HCT116 (cell line): ENCODE results near the gene NEURL1B. TPM values are rescaled to one million over a fixed set of nuclear protein-coding genes. Genes with fewer than 3 reads are reported as not detected.

Experiments used
- ATAC-seq: fragments of 200-7000 bp; cut with Tn5 transposase; 2 replicates; pipeline ENCODE4 v1.9.1; 2020; ENCODE audit warnings: mild to moderate bottlenecking, moderate library complexity
- BruUV-seq: library from RNA; stranded (reverse); fragments of 400-500 nt; replicated peaks from 2 replicates; lab custom pipeline; 2021; lab: Mats Ljungman, UMichigan
- CTCF ChIA-PET: fragments of 300-600 bp; sonication (Branson Sonifier 250); formaldehyde crosslinking; loops from one replicate; lab custom pipeline; 2021; ENCODE audit warnings: antibody characterized with exemption; lab: Charles Lee
- POLR2A ChIA-PET: fragments of 300-600, 350-600 bp; sonication (Branson Sonifier 250); formaldehyde crosslinking; loops from one replicate; lab custom pipeline; 2021; ENCODE audit warnings: antibody characterized with exemption; lab: Charles Lee
- RAD21 ChIA-PET, 2 experiments: fragments of 300-600 bp; sonication (Branson Sonifier 250); formaldehyde crosslinking; loops; one replicate each; lab custom pipeline; 2023; ENCODE audit warnings: low total read pairs in 2 of 2; ENCODE audit not compliant: uncharacterized antibody in 2 of 2, unreplicated experiment in 2 of 2, low non-redundant PET in 1 of 2; lab: Charles Lee
- DNase-seq: peaks from one replicate; pipeline ENCODE4 v3.0.0-alpha.2; 2010; ENCODE audit warnings: low read depth, low spot score
- H2AFZ ChIP-seq: fragments of 200-600 bp; shearing (Covaris generic), sonication (generic); 2 replicates; pipeline ENCODE4 v1.6.1; 2017; ENCODE audit warnings: low read depth, mixed run types, mixed read lengths, antibody characterized with exemption, low read length; ENCODE audit not compliant: poor library complexity, severe bottlenecking
- H3K27ac ChIP-seq: 2 replicates; pipeline ENCODE4 v1.5.1; 2012; ENCODE audit warnings: low read depth, low read length
- H3K27me3 ChIP-seq: fragments of 200-600 bp; sonication (generic); 2 replicates; pipeline ENCODE4 v1.6.1; 2016; ENCODE audit warnings: mixed run types, low read length, mixed read lengths; ENCODE audit not compliant: insufficient read depth
- H3K36me3 ChIP-seq, 2 experiments: fragments of 200-500 bp in 1 of 2; fragments of 200-600 bp in 1 of 2; sonication (Bioruptor generic) in 1 of 2; sonication (generic) in 1 of 2; 2 replicates each; pipeline versions ENCODE4 v1.5.1 to v1.6.1; 2014 to 2016; ENCODE audit warnings: low read length in 2 of 2, inconsistent platforms in 1 of 2, mixed read lengths in 1 of 2, mixed run types in 1 of 2; ENCODE audit not compliant: insufficient read depth in 2 of 2, control insufficient read depth in 1 of 2
- H3K4me1 ChIP-seq, 2 experiments: fragments of 200-600 bp in 1 of 2; sonication (generic) in 1 of 2; 2 replicates each; pipeline versions ENCODE4 v1.5.1 to v1.6.1; 2012 to 2017; ENCODE audit warnings: low read length in 2 of 2, inconsistent platforms in 1 of 2, mild to moderate bottlenecking in 1 of 2, mixed read lengths in 1 of 2, mixed run types in 1 of 2, moderate library complexity in 1 of 2; ENCODE audit not compliant: insufficient read depth in 2 of 2, control insufficient read depth in 1 of 2
- H3K4me2 ChIP-seq: fragments of 200-600 bp; sonication (generic); 2 replicates; pipeline ENCODE4 v1.6.1; 2017; ENCODE audit warnings: mixed run types, low read length, mixed read lengths
- H3K4me3 ChIP-seq, 2 experiments: fragments of 200-600 bp in 1 of 2; sonication (generic) in 1 of 2; replicated peaks in 1 of 2; 2 replicates each; pipeline ENCODE4 v1.5.1; 2011 to 2016; ENCODE audit warnings: low read length in 2 of 2, control low read depth in 1 of 2, low read depth in 1 of 2, mild to moderate bottlenecking in 1 of 2, mixed read lengths in 1 of 2, mixed run types in 1 of 2
- H3K79me2 ChIP-seq: fragments of 200-600 bp; sonication (generic); 2 replicates; pipeline ENCODE4 v1.6.1; 2017; ENCODE audit warnings: mild to moderate bottlenecking, mixed run types, low read length, moderate library complexity, mixed read lengths; ENCODE audit not compliant: insufficient read depth
- H3K9ac ChIP-seq: fragments of 200-600 bp; sonication (generic); 2 replicates; pipeline ENCODE4 v1.6.1; 2016; ENCODE audit warnings: low read length, mixed read lengths
- H3K9me2 ChIP-seq: fragments of 200-600 bp; sonication (generic), shearing (Covaris generic); 2 replicates; pipeline ENCODE4 v1.6.1; 2017; ENCODE audit warnings: mixed run types, mild to moderate bottlenecking, moderate library complexity; ENCODE audit not compliant: insufficient read depth
- H3K9me3 ChIP-seq, 2 experiments: fragments of 200-500 bp in 1 of 2; fragments of 200-600 bp in 1 of 2; sonication (Bioruptor generic) in 1 of 2; sonication (generic) in 1 of 2; 2 replicates each; pipeline ENCODE4 v1.6.1; 2014 to 2017; ENCODE audit warnings: low read length in 2 of 2, mixed read lengths in 2 of 2, inconsistent platforms in 1 of 2, low read depth in 1 of 2, mild to moderate bottlenecking in 1 of 2, mixed run types in 1 of 2, moderate library complexity in 1 of 2; ENCODE audit not compliant: control insufficient read depth in 1 of 2, insufficient read depth in 1 of 2
- H4K20me1 ChIP-seq: fragments of 200-600 bp; sonication (generic), shearing (Covaris generic); 2 replicates; pipeline ENCODE4 v1.6.1; 2017; ENCODE audit warnings: mixed run types, mild to moderate bottlenecking, moderate library complexity; ENCODE audit not compliant: insufficient read depth
- EGR1 ChIP-seq: IDR thresholded peaks from 2 replicates; pipeline ENCODE4 v1.6.1; 2012; ENCODE audit warnings: low read depth
- ELF1 ChIP-seq: IDR thresholded peaks from 2 replicates; pipeline ENCODE4 v1.6.1; 2012; ENCODE audit warnings: low read depth, borderline replicate concordance
- EZH2 ChIP-seq: fragments of 200-600 bp; sonication (generic); IDR thresholded peaks from 2 replicates; pipeline ENCODE4 v1.6.1; 2017; ENCODE audit warnings: antibody characterized with exemption, mixed run types
- EZH2phosphoT487 ChIP-seq: fragments of 200-600 bp; IDR thresholded peaks from 2 replicates; pipeline ENCODE4 v1.6.1; 2018; ENCODE audit warnings: antibody characterized with exemption, borderline replicate concordance
- FOSL1 ChIP-seq: IDR thresholded peaks from 2 replicates; pipeline ENCODE4 v1.6.1; 2012; ENCODE audit warnings: low read depth
- MAX ChIP-seq: IDR thresholded peaks from 2 replicates; pipeline ENCODE4 v1.6.1; 2012
- POLR2A ChIP-seq: IDR thresholded peaks from 2 replicates; pipeline ENCODE4 v1.7.0; 2011; ENCODE audit warnings: borderline replicate concordance; ENCODE audit not compliant: insufficient read depth, insufficient read length; ENCODE audit errors: extremely low read depth
- POLR2AphosphoS5 ChIP-seq: IDR thresholded peaks from 2 replicates; pipeline ENCODE4 v1.6.1; 2011; ENCODE audit warnings: mild to moderate bottlenecking, low read depth, low read length, moderate library complexity
- REST ChIP-seq: IDR thresholded peaks from 2 replicates; pipeline ENCODE4 v1.6.1; 2012; ENCODE audit warnings: low read depth
- SIN3A ChIP-seq: IDR thresholded peaks from 2 replicates; pipeline ENCODE4 v1.6.1; 2012; ENCODE audit warnings: low read depth
- SP1 ChIP-seq: IDR thresholded peaks from 2 replicates; pipeline ENCODE4 v1.6.1; 2012; ENCODE audit warnings: low read depth
- SRF ChIP-seq: IDR thresholded peaks from 2 replicates; pipeline ENCODE4 v1.6.1; 2012; ENCODE audit warnings: low read depth
- YY1 ChIP-seq: IDR thresholded peaks from 2 replicates; pipeline ENCODE4 v1.6.1; 2011; ENCODE audit warnings: low read length, low read depth, moderate library complexity, mild to moderate bottlenecking; ENCODE audit not compliant: insufficient replicate concordance; ENCODE audit errors: extremely low read depth
- ZFX ChIP-seq: fragments of 450-650 bp; IDR thresholded peaks from 2 replicates; pipeline ENCODE4 v1.6.1; 2017
- intact Hi-C: fragments of 100-400 bp; cut with micrococcal nuclease; formaldehyde crosslinking; loops from 2 replicates; pipeline ENCODE4 v1.10.0; 2022
- total RNA-seq: library from RNA; stranded (reverse); gene quantifications from one replicate; pipeline ENCODE4 v1.2.1, GENCODE V29; 2021; ENCODE audit not compliant: unreplicated experiment

NEURL1B gene
- total RNA-seq, 1 experiment from 2014 or later = 5.8 TPM

DNA sequence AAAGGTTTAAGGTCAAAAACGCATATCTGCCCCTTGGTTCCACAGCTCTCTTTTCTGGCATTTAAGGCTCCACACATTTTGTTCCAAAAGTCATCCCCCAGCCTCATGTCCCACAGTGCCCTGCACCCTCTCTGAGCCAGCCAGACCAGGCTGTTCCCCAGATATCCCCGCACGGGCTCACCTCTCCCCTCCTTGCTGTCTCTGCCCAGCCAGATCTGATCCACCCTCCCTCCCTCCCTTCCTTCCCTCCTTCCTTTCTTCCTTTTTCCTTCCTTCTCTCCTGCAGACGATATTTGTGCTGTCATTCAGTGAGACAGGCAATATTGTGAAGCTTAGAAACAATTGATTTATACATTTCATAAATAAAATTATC, 92.9 kb downstream of the NEURL1B start:
- Histone ChIP-seq H4K20me1 (no peaks in the 10 kb centered on the region), H3K9me2 (no peaks in the 10 kb centered on the region), H3K9ac (no peak overlapping the region), H2AFZ (no peak overlapping the region), H3K4me3 (no peak overlapping the region), H3K27ac (no peak overlapping the region), H3K79me2 (no peaks in the 10 kb centered on the region), H3K27me3 (no peaks in the 10 kb centered on the region), H3K4me2 (no peak overlapping the region), H3K36me3 (no peaks in the 10 kb centered on the region), H3K9me3 (no peaks in the 10 kb centered on the region), H3K4me1 (peaks cover 3 to 16% of the 10 kb centered on the region in 2 experiments; a peak in 3 of 4 replicates)
- no peak for TF ChIP-seq EGR1
- no peak for TF ChIP-seq SIN3A
- TF ChIP-seq ZFX = no peak
- TF ChIP-seq EZH2 = no peak
- no peak for TF ChIP-seq POLR2A
- TF ChIP-seq EZH2phosphoT487 = no peak
- no peak for TF ChIP-seq SRF
- no peak for TF ChIP-seq MAX
- no peak for TF ChIP-seq POLR2AphosphoS5
- no peak for TF ChIP-seq FOSL1
- TF ChIP-seq SP1 = no peak
- TF ChIP-seq ELF1 = no peak
- TF ChIP-seq YY1 = no peak
- TF ChIP-seq REST = no peak
- RAD21 ChIA-PET = no interaction called here
- BruUV-seq = no TSS peak
- no peak for DNase-seq
- no peak for ATAC-seq
- POLR2A ChIA-PET = interaction anchor here (0.6 to 1.0 kb wide), 3 partner anchors 9 to 37 kb away, joined by 3 to 5 read pairs (median 4); partner anchors contain the start of gene DUSP1
- CTCF ChIA-PET = no interaction called here
- intact Hi-C loops = no loop called here
